ENCODE data around the gene CPE.
"Not testable (repeated sequence)": the region's sequence is repeated elsewhere in the genome, so short reads cannot be mapped to it uniquely, and the experiment has no call there.

GRCh38 chr4:165453140-165453539 is 74.3 kb downstream of the CPE start:
- not testable (repeated sequence) for TF ChIP-seq CTCF (IDR thresholded peaks at IDR 0.05); SMC3 (IDR thresholded peaks at IDR 0.05; ENCODE audit: low read depth, low read length); RAD21 (IDR thresholded peaks at IDR 0.05; ENCODE audit: low read length); CHD2 (IDR thresholded peaks at IDR 0.05; ENCODE audit: low read length, partially characterized antibody); MXI1 (IDR thresholded peaks at IDR 0.05; ENCODE audit: low read depth, low read length); TAF1 (IDR thresholded peaks at IDR 0.05; ENCODE audit: borderline replicate concordance, low read depth, low read length); POLR2AphosphoS5 (IDR thresholded peaks at IDR 0.05; ENCODE audit: low read depth, low read length)
